DOHH2 (cell line): Measurements from ENCODE around the gene GRID1.

Experiments
- H3F3A ChIP-seq: fragments of 200-600 bp; sonication (generic), shearing (Covaris generic); 2 replicates; pipeline ENCODE4 v1.6.0; 2016; ENCODE audit warnings: antibody characterized with exemption, mild to moderate bottlenecking; ENCODE audit not compliant: control insufficient read depth, insufficient read depth
- H3K27ac ChIP-seq: fragments of 200-600 bp; sonication (generic); 2 replicates; pipeline ENCODE4 v1.5.1; 2014; ENCODE audit warnings: low read depth, mild to moderate bottlenecking, low read length, moderate library complexity
- H3K27me3 ChIP-seq: fragments of 200-600 bp; sonication (generic); 2 replicates; pipeline ENCODE4 v1.6.1; 2014; ENCODE audit warnings: mild to moderate bottlenecking, low read length, mixed read lengths; ENCODE audit not compliant: control insufficient read depth
- H3K36me3 ChIP-seq: fragments of 200-600 bp; sonication (generic); 2 replicates; pipeline ENCODE4 v1.6.1; 2014; ENCODE audit warnings: mild to moderate bottlenecking, low read length, moderate library complexity, mixed read lengths; ENCODE audit not compliant: control insufficient read depth
- H3K4me1 ChIP-seq: fragments of 200-600 bp; sonication (generic); 2 replicates; pipeline ENCODE4 v1.6.1; 2014; ENCODE audit warnings: mild to moderate bottlenecking, low read length, mixed read lengths; ENCODE audit not compliant: control insufficient read depth
- H3K4me2 ChIP-seq: fragments of 200-600 bp; sonication (generic); 2 replicates; pipeline ENCODE4 v1.6.0; 2014; ENCODE audit warnings: mild to moderate bottlenecking, low read length, moderate library complexity
- H3K4me3 ChIP-seq: fragments of 200-600 bp; sonication (generic); 2 replicates; pipeline ENCODE4 v1.5.1; 2014; ENCODE audit warnings: mild to moderate bottlenecking, low read length, mixed read lengths
- H3K79me2 ChIP-seq: fragments of 200-600 bp; sonication (generic); 2 replicates; pipeline ENCODE4 v1.6.1; 2014; ENCODE audit warnings: mild to moderate bottlenecking, low read length, mixed read lengths; ENCODE audit not compliant: control insufficient read depth
- H3K9me2 ChIP-seq: fragments of 200-600 bp; sonication (generic); replicated peaks from 2 replicates; pipeline ENCODE4 v1.6.1; 2014; ENCODE audit warnings: mild to moderate bottlenecking, low read length, mixed read lengths; ENCODE audit not compliant: control insufficient read depth
- H3K9me3 ChIP-seq: fragments of 200-600 bp; sonication (generic); 2 replicates; pipeline ENCODE4 v1.6.1; 2014; ENCODE audit warnings: antibody characterized with exemption, low read length, mixed read lengths; ENCODE audit not compliant: control insufficient read depth, insufficient read depth
- H4K20me1 ChIP-seq: fragments of 200-600 bp; sonication (generic); 2 replicates; pipeline ENCODE4 v1.6.0; 2014; ENCODE audit warnings: low read depth, mild to moderate bottlenecking, antibody characterized with exemption, low read length, moderate library complexity; ENCODE audit not compliant: control insufficient read depth, insufficient read depth
- CTCF ChIP-seq: fragments of 200-600 bp; sonication (generic); IDR thresholded peaks from one replicate; pipeline ENCODE4 v1.5.1; 2014; ENCODE audit warnings: antibody characterized with exemption, mild to moderate bottlenecking, low read depth, low read length; ENCODE audit not compliant: poor library complexity, severe bottlenecking
- EZH2phosphoT487 ChIP-seq: fragments of 200-600 bp; sonication (generic); IDR thresholded peaks from 2 replicates; pipeline ENCODE4 v1.6.1; 2017; ENCODE audit warnings: borderline replicate concordance, mild to moderate bottlenecking, antibody characterized with exemption, low read length, moderate library complexity, mixed read lengths

The GRID1 gene

GRCh38 chr10:86362129-86362527, 4.5 kb downstream of the GRID1 start:
- Histone ChIP-seq H3K4me1 (peaks cover 15% of the 10 kb centered on the region), H3K27me3 (peaks cover 47% of the 10 kb centered on the region), H4K20me1 (peaks cover 10% of the 10 kb centered on the region; the same call in 1 of the 2 replicates), H3K79me2 (no peaks in the 10 kb centered on the region), H3F3A (no peaks in the 10 kb centered on the region), H3K9me2 (no peaks in the 10 kb centered on the region), H3K4me3 (no peak overlapping the region), H3K9me3 (no peaks in the 10 kb centered on the region), H3K4me2 (no peak overlapping the region), H3K36me3 (no peaks in the 10 kb centered on the region), H3K27ac (no peak overlapping the region)
- TF ChIP-seq EZH2phosphoT487, result no peak
- TF ChIP-seq CTCF, result no peak

GRCh38 chr10:86361156-86362128, 5.2 kb downstream of the GRID1 start:
- peaks cover 43% of the 10 kb centered on the region for H3K27me3 ChIP-seq
- H3K27ac ChIP-seq, result no peak overlapping the region
- H3K79me2 ChIP-seq, result no peaks in the 10 kb centered on the region

GRCh38 chr10:86360657-86361056, 5.9 kb downstream of the GRID1 start:
- Histone ChIP-seq H3K36me3 (no peaks in the 10 kb centered on the region), H3K4me1 (peaks cover 16% of the 10 kb centered on the region), H3K27ac (no peak overlapping the region), H3K79me2 (no peaks in the 10 kb centered on the region), H3F3A (no peaks in the 10 kb centered on the region), H3K4me3 (no peak overlapping the region), H3K9me3 (no peaks in the 10 kb centered on the region), H3K9me2 (no peaks in the 10 kb centered on the region), H4K20me1 (peaks cover 8% of the 10 kb centered on the region; the same call in 1 of the 2 replicates), H3K4me2 (no peak overlapping the region), H3K27me3 (peaks cover 36% of the 10 kb centered on the region)
- TF ChIP-seq CTCF (no peak), EZH2phosphoT487 (no peak)

More at GRCh38 chr10:86361156-86362128, 5.2 kb downstream of the GRID1 start:
- Histone ChIP-seq H3K4me2 (no peak overlapping the region), H3F3A (no peaks in the 10 kb centered on the region), H3K4me3 (no peak overlapping the region), H3K4me1 (peaks cover 12% of the 10 kb centered on the region), H3K9me2 (no peaks in the 10 kb centered on the region), H4K20me1 (peaks cover 10% of the 10 kb centered on the region; the same call in 1 of the 2 replicates), H3K9me3 (no peaks in the 10 kb centered on the region), H3K36me3 (no peaks in the 10 kb centered on the region)
- TF ChIP-seq EZH2phosphoT487, result no peak
- TF ChIP-seq CTCF, result no peak
